ENCODE measurements around the gene THOC5.

Gene THOC5

GRCh38 chr22:29473001-29473400 lies 80.6 kb downstream of the THOC5 start:
- DNase-seq (ENCODE audit: low read depth), result no peak

GRCh38 chr22:29470159-29470855 lies 83.2 kb downstream of the THOC5 start:
- peak; percentile 75 for DNase-seq (ENCODE audit: low read depth)

GRCh38 chr22:29469755-29470154 lies 83.8 kb downstream of the THOC5 start:
- DNase-seq (ENCODE audit: low read depth), result no peak

DNA sequence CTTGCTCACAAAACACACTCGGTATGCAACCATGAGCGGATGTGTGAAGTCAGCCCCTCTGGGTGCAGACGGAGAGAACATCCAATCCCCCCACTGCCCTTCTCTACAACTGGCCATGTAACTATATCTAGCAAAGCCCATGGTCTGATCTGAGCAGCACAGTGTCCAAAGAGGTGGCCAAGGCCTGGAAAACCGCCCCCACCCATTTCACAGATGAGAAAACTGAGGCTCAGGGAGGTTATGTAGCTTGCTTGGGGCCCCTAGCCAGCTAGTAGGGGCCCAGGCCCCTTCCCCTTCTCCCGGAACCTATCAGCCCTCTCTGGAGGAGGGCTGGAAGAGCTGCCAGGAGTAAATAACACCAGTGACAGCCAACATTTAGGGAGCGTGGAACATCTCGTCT lies 89.0 kb downstream of the THOC5 start:
- no peak for DNase-seq (ENCODE audit: low read depth)

GRCh38 chr22:29463629-29464028 lies 89.9 kb downstream of the THOC5 start:
- DNase-seq (ENCODE audit: low read depth), result no peak

- no peak for DNase-seq (ENCODE audit: low read depth)
Observed at GRCh38 chr22:29461263-29461662, 92.3 kb downstream of the THOC5 start.

DNA sequence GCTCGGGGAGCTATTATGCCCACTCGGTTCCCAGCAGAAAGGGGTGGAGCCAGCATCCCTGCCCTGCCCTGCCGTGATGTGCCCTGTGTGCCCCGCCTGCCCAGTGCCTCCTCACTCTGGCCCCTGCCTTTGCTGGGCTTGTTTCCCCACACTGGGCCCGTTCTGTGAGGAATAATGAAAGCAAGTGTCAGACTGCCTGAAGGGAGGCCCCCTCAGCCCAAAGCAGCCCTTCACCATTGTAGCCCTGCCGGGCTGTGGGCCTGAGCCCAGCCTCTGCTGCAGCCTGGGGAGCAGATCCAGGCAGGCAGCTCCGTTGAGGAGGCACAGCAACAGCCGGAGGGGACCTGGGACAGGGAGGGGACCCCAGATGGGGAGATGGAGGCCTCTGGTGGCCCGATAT lies 93.8 kb downstream of the THOC5 start:
- DNase-seq (ENCODE audit: low read depth), result no peak

- no peak for DNase-seq (ENCODE audit: low read depth)
Observed at GRCh38 chr22:29458551-29458950, 95.0 kb downstream of the THOC5 start.

GRCh38 chr22:29457730-29458129 lies 95.8 kb downstream of the THOC5 start:
- no peak for DNase-seq (ENCODE audit: low read depth)

GRCh38 chr22:29456211-29456671 lies 97.3 kb downstream of the THOC5 start:
- DNase-seq (ENCODE audit: low read depth), result no peak
